HG03460 (cell line): ENCODE results near the gene KRT15.

ENCODE experiments used
- ATAC-seq: cut with Tn5 transposase; IDR thresholded peaks from one replicate; pipeline ENCODE4 v1.9.1; 2021; ENCODE audit not compliant: unreplicated experiment

Gene KRT15

DNA sequence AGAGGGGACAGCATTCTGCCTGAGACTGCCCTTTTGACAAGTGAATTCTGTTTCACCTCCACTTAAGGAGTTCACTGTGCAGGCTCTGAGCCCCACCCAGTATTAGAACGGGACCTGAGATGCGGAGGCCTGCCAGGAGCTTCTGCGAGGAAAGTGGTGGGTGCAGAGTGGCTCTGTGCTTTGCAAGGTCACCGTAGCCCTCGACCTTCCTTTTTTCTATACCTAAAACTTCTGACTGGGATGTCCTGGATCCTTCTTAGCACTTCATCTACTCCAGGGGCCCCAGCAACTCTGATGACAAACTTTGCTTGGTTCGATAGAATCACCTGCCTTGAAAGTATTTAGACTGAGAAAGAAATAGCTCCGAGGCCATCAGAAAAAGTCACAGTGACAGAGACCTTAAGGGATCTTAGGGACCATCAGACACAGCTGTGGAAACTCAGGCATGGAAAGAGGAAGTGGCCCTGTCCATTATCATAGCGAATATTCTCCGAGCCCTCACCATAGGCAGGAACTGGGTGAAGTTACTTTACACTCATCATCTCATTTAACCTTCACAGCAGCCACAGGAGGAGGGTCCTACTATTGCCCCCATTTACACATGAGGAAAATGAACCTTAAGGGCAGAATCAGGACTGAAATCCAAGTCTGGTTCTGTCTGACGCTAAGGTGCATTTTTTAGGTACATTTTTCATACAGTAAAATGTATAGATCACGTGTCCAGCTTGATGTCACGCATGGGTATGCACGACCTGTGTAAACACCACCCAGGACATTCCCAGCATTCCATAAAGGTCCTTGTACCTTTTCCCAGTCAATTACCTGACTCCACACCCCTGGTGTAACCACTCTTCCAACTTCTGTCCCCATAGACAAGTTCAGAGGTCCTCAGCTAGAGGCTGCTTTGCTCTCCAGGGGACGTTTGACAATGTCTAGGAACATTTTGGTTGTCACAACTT lies 12.6 kb downstream of the KRT15 start:
- ATAC-seq = no peak

DNA sequence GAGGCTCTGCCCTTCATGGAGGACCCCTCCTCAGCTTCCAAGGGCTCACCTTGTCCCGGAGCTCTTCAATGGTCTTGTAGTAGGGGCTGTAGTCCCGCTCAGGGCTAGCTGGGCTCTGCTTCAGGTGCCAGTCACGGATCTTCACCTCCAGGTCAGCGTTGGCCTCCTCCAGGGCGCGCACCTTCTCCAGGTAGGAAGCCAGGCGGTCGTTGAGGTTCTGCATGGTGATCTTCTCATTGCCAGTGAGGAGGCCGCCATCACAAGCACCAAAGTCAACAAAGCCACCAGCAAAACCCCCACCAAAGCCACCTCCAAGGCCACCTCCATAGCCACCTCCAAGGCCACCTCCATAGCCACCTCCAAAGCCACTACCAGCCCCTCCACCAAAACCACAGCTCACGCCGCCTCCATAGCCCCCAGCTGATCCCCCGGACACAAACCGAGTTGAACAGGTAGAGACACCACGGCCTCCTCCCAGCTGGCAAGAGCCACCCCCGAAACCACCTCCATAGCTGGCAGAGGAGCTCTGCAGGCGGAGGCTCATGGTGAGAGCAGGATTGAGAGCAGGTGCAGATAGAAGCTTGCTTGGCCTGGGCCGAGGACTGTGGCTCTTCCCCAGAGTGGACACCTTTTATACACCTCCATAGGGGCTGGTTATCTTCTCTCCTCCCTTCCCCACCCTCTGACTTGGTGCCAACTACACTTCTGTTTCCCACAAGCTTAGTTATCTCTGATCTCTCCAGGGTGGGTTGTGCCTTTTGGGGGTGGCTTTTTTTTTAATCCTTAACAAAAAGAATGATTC lies 13.5 kb downstream of the KRT15 start, which contains the start of gene KRT13:
Gene KRT13 (minus strand): TSS at position 606 of the 802 bp plus-strand sequence. CDS start 62 bp downstream, at position 544.
- no peak for ATAC-seq

DNA sequence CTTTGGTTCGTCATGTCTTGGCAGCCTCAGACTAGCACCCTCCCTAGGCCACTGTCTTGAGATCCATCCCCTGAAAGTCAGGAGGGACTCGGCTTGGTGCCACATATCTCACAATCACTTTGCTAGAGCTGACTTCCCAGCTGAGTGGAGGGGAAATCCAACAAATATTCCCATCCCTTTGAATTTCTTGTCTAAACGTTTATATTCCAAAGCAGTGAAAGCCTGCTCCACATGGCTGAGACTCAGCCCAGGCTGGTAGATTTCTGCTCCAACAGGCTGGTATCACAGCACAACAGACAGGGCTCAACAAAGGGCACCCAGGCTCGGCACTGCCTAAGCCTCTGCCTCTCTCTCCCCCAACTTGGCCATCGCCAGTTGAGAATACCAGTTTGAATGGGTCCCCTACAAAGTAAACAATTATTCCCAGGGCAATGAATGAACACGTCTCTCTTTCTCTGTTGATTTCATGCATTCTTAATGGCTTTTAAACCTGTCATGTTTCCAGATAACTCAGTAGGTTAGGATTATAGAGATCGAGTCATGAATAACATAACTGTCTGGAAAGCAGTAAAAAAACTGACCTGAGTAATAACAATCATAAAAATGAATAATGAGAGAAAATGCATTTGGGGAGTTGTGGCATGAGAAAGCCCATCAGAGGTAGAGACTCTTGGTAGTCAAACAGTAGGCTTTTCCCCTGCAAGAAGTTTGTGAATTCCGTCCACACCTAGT lies 14.3 kb downstream of the KRT15 start:
- no peak for ATAC-seq

GRCh38 chr17:41503202-41503601 lies 15.5 kb downstream of the KRT15 start:
- no peak for ATAC-seq

DNA sequence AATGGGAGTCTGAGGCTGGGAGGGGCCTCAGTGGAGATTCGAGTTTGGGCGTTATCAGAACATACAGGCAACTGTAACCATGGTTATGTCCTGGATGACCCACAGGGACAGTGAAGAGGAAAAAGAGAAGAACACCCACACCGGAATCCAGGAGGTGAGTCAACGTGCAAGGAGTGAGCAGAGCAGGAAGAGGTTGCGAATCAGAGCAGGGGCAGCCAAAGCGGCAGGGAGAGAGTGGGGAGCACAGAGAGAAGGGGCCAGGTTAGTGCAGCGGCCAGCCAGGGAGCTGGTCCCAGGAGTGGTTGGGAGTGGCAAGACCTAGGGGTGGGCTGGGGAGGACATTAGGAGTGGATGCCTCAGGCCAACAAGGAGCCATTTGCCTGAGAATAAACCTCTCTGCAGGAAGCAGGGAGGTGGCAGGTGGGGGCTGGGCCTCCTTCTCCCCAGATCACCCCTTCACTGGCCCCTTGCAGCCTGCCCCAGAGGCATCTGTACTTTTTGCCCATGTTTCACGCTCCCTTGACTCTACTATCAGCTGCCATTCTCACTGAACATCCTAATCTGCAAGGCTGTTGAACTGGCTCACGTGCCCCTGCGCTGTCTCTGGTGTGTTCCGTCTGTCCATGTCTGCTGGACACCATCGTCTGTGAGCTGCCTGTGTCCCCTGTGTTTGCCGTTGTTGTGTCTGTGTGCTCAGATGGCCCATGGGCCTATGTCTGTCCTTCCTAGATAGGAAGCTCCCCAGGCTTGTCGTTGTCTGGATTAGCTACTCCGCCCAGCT lies 18.4 kb downstream of the KRT15 start:
- no peak for ATAC-seq

- ATAC-seq = no peak
Observed at GRCh38 chr17:41499714-41500113, 19.0 kb downstream of the KRT15 start.

- ATAC-seq = no peak
Observed at GRCh38 chr17:41498276-41498675, 20.4 kb downstream of the KRT15 start.

DNA sequence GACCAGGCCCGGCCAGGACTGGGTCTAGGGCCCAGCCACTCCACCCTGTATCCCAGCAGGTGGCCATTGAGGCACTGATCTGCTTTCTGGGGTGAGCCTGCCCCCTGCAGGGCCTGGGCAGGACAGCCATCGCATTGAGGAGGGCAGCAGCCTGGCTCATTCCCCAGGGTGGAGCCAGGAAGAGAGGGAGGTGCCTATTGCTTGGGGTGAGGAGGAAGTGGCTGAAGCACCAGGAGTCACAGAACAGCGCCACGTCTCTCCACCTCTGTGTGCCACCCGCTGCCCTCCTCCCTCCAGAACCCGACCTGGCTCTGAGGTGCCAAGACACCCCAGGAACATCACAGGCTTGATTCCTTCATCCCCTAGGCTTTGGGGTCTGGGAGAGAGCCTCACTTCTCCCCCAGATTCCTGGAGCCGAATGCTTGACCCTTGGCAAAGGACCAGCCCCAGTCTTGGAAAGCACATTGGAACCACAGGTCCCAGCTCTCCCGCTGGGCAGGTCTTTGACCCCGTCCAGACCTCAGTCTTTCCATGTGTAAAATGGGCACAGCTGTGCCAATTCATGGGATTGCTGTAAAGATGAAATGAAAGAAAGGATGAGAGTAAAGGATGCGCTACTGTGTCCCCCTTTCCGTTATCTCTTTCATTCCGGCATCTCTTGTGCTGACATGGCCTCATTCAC lies 21.7 kb downstream of the KRT15 start:
- no peak for ATAC-seq

DNA sequence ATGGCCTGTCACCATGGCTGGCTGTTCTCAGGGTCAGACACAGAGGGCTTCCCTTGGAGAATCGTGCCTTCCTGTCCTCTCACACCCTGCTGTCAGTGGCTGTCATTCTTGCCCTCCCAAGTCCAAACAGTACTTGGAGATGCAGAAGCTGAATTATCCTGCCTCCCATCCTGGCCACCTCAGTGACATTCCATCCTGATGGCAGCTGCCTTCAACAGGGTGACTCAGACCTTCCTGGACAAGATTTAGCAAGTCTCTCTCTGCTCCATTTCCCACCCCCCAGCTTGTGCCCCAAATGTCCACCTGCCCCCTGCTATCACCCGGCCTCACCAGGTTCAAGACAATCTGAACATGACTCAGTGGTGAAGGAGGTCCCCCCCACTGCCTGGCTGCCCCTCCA lies 24.2 kb downstream of the KRT15 start:
- no peak for ATAC-seq

DNA sequence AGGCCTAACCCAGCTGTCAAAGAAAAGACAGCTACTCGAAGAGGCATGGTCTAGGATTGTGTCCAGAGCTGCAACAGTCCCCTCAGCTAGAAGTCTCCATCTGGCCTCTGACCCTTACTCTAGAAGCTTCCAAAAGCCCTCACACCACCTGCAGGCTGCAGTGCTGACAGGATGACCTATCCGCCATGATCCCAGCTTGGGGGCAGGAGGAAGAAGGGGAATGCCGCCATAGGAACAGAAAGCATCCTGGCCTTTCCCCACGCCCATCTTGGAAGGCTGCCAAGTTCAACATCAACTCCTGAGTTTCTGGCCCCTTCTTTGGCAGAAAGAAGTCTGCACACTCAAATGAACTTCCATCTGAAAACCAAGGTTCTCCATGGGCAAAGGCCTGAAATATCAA lies 25.9 kb downstream of the KRT15 start:
- no peak for ATAC-seq

DNA sequence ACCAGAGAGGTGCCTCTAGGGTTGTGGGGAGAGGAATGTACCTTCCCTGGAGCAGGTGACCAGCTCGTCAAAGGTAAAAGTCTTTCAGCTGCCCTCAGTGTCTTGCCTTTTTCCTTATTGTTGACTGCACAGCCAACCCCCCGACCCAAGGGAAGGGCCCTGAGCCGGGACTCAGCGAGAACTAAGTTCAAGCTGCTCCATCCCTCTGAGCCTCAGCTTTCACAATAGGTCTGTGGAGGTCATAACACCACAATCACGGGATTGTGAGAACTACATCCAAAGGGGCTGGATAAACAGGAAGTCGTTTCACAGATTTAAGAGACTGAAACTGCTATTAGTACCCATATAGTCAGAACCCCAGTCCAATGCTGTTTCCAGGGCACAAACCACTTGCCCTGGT lies 26.3 kb downstream of the KRT15 start:
- ATAC-seq = no peak

DNA sequence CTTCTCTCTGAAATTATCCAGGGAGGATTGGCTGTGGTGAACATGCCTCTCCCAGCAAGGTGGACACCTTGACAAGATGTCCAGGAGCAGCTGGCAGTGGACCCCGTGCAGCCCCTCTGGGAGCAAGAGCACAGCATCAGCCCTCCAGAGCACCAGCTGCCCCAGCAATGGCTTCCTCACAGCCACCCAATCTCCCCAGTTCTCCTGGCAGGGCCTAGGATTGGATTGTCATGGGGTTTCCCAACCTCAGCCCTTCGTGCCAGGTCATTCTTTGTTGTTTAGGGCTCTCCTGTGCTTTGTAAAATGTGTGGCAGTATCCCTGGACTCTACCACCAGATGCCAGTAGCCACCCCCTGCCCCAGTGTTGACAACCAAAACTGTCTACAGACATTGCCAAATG lies 27.2 kb downstream of the KRT15 start:
- no peak for ATAC-seq

DNA sequence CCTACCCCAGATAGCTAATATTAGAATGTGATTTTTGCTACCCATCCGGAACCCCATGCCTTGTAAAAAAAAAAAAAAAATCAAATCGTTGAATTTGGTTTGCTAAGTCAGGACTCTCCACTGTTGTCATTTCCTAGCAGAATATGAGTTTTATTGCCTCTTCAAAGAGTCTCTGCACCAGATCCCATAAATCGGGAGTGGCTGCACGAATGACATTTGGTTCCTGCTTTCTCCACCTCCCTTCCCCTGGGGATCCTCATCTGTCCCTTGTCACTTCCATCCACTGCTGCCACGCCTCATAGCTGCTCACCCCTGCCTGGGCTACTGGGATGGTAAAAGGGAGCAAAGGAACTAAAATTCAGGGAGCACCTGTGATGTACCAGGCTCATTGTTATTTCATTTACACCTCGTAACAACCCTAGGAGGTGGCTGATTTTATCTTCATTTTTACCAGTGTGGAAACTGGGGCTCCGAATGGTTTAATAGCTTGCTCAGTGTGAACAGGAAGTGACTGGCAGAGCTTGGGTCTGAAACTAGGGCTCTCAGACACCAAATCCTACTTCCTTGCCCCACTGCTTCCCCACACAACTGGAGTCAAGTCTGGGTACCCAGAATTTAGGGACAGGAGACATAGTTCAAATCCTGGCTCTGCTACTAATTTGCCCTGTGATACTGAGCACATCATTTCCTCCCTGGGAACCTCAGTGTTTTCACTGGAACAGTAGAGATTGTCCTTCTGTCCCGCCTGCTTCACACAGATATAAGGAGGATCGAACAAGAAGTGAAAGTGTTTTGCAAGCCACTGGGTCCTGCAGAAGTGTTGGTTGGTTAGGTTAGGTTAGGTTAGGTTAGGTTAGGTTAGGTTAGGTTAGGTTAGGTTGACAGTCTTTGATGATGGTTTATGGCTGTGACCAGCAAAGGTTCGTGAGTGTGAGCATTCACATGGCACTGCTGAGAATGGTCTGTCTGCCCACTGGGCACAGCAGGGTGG lies 28.4 kb downstream of the KRT15 start:
- ATAC-seq = no peak

GRCh38 chr17:41489531-41489930 lies 29.2 kb downstream of the KRT15 start, which contains the start of gene KRT36:
TSS of gene KRT36 (minus strand) at chr17:41489910. CDS start at chr17:41489864, 46 bp downstream.
- no peak for ATAC-seq

DNA sequence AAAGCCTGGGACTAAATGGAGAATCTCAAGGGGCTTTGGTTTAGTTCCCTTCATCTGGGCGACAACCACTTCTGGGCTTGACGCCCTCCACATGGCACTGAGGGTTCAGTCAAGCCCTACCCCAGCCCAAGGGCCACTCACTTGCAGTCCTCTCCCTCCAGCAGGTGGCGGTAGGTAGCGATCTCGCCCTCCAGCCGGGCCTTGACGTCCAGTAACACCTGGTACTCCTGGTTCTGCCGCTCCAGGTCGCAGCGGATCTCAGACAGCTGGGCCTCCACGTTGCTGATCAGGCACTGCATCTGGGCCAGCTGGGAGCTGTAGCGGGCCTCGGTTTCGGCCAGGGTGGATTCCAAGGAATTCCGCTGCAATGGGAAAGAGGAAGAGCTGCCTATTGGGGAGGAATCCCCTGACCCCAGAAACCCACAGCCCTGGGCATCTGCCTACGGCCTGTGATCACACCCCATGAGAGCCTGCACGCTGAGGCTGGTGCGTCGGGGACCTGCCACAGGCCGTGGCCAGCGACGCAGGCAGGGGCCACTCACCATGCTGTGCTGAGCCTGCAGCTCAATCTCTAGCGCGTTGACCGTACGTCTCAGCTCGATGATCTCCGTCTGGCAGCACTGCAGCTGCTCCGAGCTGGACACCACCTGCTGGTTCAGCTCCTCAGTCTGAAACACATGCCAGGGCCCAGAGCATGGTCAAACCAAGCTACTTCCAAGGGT lies 31.7 kb downstream of the KRT15 start:
- no peak for ATAC-seq

GRCh38 chr17:41486316-41486715 lies 32.4 kb downstream of the KRT15 start:
- no peak for ATAC-seq

- no peak for ATAC-seq
Observed at GRCh38 chr17:41484920-41485904, 33.5 kb downstream of the KRT15 start.
